ENCODE results near the gene FHIT. TPM values are rescaled to one million over a fixed set of nuclear protein-coding genes. Genes with fewer than 3 reads are reported as not detected.

Gene FHIT
- total and polyA plus RNA-seq, 4 donors: 2.1 to 14.7 (median 6.6) TPM

DNA sequence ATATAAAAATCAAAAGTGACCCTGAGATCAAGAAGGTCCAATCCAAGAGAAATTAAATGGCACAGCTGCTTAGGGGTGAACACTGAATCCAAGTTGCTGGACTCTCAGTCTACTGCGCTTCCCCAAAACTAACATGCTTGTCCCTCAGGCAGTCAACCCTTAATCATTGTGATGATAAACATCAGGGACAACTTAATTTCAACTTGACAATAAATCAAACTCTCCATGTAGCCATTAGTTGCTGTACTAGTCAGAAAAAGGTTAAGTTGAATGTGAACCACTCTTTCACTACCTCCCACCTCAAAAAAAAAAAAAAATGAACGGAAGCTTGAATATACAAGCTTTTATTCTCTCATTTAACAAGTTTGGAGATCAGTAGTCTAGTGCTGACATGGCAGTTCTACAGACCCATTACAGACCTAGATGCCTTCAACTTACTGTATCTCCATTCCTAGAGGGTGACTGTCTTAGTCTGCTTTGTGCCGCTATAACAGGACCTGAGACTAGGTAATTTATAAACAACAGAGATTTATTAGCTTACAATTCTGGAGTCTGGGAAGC lies 185.7 kb downstream of the FHIT start:
- Histone ChIP-seq H3K36me3 (ENCODE audit: control insufficient read depth in 4 of 4, insufficient read depth in 3 of 4, low read depth in 1 of 4, low read length in 3 of 4) (no peaks in the 10 kb centered on the region), H3K4me3 (ENCODE audit: low read depth in 1 of 3, low read length in 3 of 3) (no peak overlapping the region), H3K9ac (ENCODE audit: low read depth in 1 of 2, low read length in 2 of 2) (no peak overlapping the region), H3K27me3 (ENCODE audit: control insufficient read depth in 4 of 4, insufficient read depth in 4 of 4, low read length in 3 of 4) (no peaks in the 10 kb centered on the region), H3K9me3 (ENCODE audit: control insufficient read depth in 4 of 4, low read length in 3 of 4) (no peaks in the 10 kb centered on the region), H3K4me1 (ENCODE audit: control insufficient read depth in 4 of 4, insufficient read depth in 4 of 4, low read length in 3 of 4) (no peaks in the 10 kb centered on the region), H3K27ac (ENCODE audit: low read depth in 1 of 2, low read length in 2 of 2) (no peak overlapping the region)
- no peak for DNase-seq (ENCODE audit: low spot score)
- TF ChIP-seq, protein P1, sequence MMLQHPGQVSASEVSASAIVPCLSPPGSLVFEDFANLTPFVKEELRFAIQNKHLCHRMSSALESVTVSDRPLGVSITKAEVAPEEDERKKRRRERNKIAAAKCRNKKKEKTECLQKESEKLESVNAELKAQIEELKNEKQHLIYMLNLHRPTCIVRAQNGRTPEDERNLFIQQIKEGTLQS (IDR thresholded peaks at IDR 0.05): no peak
- TF ChIP-seq, protein P2, sequence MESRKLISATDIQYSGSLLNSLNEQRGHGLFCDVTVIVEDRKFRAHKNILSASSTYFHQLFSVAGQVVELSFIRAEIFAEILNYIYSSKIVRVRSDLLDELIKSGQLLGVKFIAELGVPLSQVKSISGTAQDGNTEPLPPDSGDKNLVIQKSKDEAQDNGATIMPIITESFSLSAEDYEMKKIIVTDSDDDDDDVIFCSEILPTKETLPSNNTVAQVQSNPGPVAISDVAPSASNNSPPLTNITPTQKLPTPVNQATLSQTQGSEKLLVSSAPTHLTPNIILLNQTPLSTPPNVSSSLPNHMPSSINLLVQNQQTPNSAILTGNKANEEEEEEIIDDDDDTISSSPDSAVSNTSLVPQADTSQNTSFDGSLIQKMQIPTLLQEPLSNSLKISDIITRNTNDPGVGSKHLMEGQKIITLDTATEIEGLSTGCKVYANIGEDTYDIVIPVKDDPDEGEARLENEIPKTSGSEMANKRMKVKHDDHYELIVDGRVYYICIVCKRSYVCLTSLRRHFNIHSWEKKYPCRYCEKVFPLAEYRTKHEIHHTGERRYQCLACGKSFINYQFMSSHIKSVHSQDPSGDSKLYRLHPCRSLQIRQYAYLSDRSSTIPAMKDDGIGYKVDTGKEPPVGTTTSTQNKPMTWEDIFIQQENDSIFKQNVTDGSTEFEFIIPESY (IDR thresholded peaks at IDR 0.05): no peak
- TF ChIP-seq RAD21 (IDR thresholded peaks at IDR 0.05): no peak
- TF ChIP-seq FOXA1 (IDR thresholded peaks at IDR 0.05): no peak
- TF ChIP-seq, protein P3, sequence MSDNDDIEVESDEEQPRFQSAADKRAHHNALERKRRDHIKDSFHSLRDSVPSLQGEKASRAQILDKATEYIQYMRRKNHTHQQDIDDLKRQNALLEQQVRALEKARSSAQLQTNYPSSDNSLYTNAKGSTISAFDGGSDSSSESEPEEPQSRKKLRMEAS (IDR thresholded peaks at IDR 0.05): no peak
- TF ChIP-seq, protein P4, sequence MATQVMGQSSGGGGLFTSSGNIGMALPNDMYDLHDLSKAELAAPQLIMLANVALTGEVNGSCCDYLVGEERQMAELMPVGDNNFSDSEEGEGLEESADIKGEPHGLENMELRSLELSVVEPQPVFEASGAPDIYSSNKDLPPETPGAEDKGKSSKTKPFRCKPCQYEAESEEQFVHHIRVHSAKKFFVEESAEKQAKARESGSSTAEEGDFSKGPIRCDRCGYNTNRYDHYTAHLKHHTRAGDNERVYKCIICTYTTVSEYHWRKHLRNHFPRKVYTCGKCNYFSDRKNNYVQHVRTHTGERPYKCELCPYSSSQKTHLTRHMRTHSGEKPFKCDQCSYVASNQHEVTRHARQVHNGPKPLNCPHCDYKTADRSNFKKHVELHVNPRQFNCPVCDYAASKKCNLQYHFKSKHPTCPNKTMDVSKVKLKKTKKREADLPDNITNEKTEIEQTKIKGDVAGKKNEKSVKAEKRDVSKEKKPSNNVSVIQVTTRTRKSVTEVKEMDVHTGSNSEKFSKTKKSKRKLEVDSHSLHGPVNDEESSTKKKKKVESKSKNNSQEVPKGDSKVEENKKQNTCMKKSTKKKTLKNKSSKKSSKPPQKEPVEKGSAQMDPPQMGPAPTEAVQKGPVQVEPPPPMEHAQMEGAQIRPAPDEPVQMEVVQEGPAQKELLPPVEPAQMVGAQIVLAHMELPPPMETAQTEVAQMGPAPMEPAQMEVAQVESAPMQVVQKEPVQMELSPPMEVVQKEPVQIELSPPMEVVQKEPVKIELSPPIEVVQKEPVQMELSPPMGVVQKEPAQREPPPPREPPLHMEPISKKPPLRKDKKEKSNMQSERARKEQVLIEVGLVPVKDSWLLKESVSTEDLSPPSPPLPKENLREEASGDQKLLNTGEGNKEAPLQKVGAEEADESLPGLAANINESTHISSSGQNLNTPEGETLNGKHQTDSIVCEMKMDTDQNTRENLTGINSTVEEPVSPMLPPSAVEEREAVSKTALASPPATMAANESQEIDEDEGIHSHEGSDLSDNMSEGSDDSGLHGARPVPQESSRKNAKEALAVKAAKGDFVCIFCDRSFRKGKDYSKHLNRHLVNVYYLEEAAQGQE (IDR thresholded peaks at IDR 0.05): no peak
- TF ChIP-seq RXRA (IDR thresholded peaks at IDR 0.05): no peak
- no peak for TF ChIP-seq GABPA (IDR thresholded peaks at IDR 0.05 in 1 of 2, conservative IDR thresholded peaks at IDR 0.05 in 1 of 2)
- no peak for TF ChIP-seq TAF1 (conservative IDR thresholded peaks at IDR 0.05)
- no peak for TF ChIP-seq NR2F2 (IDR thresholded peaks at IDR 0.05)
- no peak for TF ChIP-seq HNF4A (conservative IDR thresholded peaks at IDR 0.05)
- no peak for TF ChIP-seq HNF4G (IDR thresholded peaks at IDR 0.05)
- no peak for TF ChIP-seq SP1 (IDR thresholded peaks at IDR 0.05)
- TF ChIP-seq YY1 (IDR thresholded peaks at IDR 0.05): no peak
- TF ChIP-seq, protein P5, sequence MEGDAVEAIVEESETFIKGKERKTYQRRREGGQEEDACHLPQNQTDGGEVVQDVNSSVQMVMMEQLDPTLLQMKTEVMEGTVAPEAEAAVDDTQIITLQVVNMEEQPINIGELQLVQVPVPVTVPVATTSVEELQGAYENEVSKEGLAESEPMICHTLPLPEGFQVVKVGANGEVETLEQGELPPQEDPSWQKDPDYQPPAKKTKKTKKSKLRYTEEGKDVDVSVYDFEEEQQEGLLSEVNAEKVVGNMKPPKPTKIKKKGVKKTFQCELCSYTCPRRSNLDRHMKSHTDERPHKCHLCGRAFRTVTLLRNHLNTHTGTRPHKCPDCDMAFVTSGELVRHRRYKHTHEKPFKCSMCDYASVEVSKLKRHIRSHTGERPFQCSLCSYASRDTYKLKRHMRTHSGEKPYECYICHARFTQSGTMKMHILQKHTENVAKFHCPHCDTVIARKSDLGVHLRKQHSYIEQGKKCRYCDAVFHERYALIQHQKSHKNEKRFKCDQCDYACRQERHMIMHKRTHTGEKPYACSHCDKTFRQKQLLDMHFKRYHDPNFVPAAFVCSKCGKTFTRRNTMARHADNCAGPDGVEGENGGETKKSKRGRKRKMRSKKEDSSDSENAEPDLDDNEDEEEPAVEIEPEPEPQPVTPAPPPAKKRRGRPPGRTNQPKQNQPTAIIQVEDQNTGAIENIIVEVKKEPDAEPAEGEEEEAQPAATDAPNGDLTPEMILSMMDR (IDR thresholded peaks at IDR 0.05; ENCODE audit: low read depth, low read length, missing input control): no peak
- TF ChIP-seq EGR1 (IDR thresholded peaks at IDR 0.05; ENCODE audit: low read depth in 2 of 2): no peak
- 63% methylated on average over 3 of the region's 3 CpGs for WGBS

All from liver (tissue), 9 donors.